Sigmoid colon (tissue), 4 donors: ENCODE measurements around the gene STEAP1B.

Source experiments
- EP300 ChIP-seq, 4 donors: sonication (generic); formaldehyde crosslinking; IDR thresholded peaks; one replicate each; pipeline ENCODE4 v1.6.1; 2017; ENCODE audit warnings: antibody characterized with exemption in 4 of 4
- POLR2A ChIP-seq, 2 donors: fragments of 450-650 bp; IDR thresholded peaks; one replicate each; pipeline ENCODE4 v1.6.1; 2016; ENCODE audit warnings: antibody characterized with exemption in 2 of 2, mild to moderate bottlenecking in 2 of 2, moderate library complexity in 2 of 2
- TF ChIP-seq, protein P1 (sequence below), 4 experiments: fragments of 450-650 bp in 3 of 4; fragments of 200-600 bp in 1 of 4; IDR thresholded peaks; one replicate each; pipeline ENCODE4 v1.5.1; 2016 to 2019; ENCODE audit warnings: antibody characterized with exemption in 4 of 4, mild to moderate bottlenecking in 3 of 4, moderate library complexity in 2 of 4

GRCh38 chr7:22469371-22470143, 30.4 kb downstream of the STEAP1B start:
- TF ChIP-seq, protein P1, sequence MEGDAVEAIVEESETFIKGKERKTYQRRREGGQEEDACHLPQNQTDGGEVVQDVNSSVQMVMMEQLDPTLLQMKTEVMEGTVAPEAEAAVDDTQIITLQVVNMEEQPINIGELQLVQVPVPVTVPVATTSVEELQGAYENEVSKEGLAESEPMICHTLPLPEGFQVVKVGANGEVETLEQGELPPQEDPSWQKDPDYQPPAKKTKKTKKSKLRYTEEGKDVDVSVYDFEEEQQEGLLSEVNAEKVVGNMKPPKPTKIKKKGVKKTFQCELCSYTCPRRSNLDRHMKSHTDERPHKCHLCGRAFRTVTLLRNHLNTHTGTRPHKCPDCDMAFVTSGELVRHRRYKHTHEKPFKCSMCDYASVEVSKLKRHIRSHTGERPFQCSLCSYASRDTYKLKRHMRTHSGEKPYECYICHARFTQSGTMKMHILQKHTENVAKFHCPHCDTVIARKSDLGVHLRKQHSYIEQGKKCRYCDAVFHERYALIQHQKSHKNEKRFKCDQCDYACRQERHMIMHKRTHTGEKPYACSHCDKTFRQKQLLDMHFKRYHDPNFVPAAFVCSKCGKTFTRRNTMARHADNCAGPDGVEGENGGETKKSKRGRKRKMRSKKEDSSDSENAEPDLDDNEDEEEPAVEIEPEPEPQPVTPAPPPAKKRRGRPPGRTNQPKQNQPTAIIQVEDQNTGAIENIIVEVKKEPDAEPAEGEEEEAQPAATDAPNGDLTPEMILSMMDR (IDR thresholded peaks at IDR 0.05) = no peak
- TF ChIP-seq POLR2A (IDR thresholded peaks at IDR 0.05) = no peak
- TF ChIP-seq EP300 (IDR thresholded peaks at IDR 0.05) = no peak
